Measurements from ENCODE around the gene ZBTB8OS.
"Not testable (repeated sequence)": the region's sequence is repeated elsewhere in the genome, so short reads cannot be mapped to it uniquely, and the experiment has no call there.

The ZBTB8OS gene

DNA sequence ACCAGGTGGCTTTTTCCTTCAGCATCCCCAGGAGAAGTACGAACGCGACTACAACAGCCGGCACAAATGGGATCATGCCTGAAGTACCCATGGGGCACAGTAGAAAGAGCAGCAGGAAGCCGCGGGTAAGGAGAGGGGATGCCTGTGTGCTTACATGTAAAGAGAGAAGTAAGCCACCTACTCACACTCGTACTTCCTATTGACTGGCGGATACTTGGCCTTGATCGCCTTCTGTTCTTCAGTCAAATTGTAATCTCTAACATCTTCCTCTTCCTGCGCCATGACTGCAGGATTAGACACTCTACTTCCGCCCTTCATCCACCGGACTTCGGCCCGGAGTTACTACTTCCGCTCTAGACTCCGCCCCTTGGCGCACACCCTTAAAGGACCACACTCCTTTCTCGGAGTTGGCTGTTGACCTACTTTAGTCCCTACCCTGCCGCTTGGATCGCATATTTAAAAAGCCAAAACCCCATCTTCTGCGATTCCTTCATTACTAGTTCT, at the start of gene ZBTB8OS:
Gene ZBTB8OS, minus strand, starts transcription at position 303 of the 504 bp plus-strand sequence. Its CDS starts 21 bp downstream, at position 282.
- H3K27me3 Mint-ChIP-seq: no peaks in the 10 kb centered on the region
- peaks cover 32% of the 10 kb centered on the region for H3K36me3 Mint-ChIP-seq
- H3K27ac Mint-ChIP-seq: peak within 1 kb of the TSS; percentile 99
- peak within 1 kb of the TSS; percentile 89 for H3K4me3 Mint-ChIP-seq
- peak; percentile 92 for DNase-seq
- CTCF ChIA-PET: no interaction called here
- no peaks in the 10 kb centered on the region for H3K9me3 Mint-ChIP-seq
- H3K4me1 Mint-ChIP-seq: peaks cover 57% of the 10 kb centered on the region

DNA sequence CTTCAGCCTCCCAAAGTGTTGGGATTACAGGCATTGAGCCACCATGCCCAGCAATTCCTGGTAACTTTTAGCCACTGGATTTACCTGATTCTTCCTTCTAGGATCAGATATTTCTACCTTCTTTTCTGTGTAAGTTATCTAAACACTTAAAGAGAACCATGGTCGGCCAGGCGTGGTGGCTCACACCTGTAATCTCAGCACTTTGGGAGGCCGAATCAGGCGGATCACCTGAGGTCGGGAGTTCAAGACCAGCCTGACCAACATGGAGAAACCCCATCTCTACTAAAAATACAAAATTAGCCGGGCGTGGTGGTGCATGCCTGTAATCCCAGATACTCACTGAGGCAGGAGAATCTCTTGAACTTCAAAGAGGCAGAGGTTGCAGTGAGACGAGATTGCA, 46.6 kb upstream of the ZBTB8OS start:
- DNase-seq, H3K36me3 Mint-ChIP-seq, H3K9me3 Mint-ChIP-seq, CTCF ChIA-PET, H3K27ac Mint-ChIP-seq, H3K4me3 Mint-ChIP-seq: not testable (repeated sequence)
- peaks cover 15% of the 10 kb centered on the region for H3K4me1 Mint-ChIP-seq
- peaks cover 42% of the 10 kb centered on the region for H3K27me3 Mint-ChIP-seq

DNA sequence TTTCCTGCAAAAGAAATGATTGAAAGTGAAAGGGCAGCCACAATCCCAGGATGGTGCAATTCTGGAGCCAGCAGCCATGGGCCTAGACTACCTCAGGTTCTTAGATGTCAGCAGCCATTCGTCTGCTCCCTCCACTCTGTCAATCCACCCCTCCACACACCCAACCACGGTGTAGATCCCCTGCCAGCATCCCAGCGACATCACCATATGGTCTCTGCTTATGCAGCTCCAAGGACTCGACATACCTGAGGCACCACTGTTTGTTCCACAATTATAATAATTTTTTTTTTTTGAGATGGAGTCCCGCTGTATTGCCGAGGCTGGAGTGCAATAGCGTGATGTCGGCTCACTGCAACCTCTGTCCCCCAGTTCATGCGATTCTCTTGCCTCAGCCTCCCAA, 45.7 kb upstream of the ZBTB8OS start:
- no peak overlapping the region for H3K4me3 Mint-ChIP-seq
- no peak for DNase-seq
- H3K27ac Mint-ChIP-seq: no peak overlapping the region
- H3K36me3 Mint-ChIP-seq: no peaks in the 10 kb centered on the region
- H3K4me1 Mint-ChIP-seq: peaks cover 12% of the 10 kb centered on the region
- H3K27me3 Mint-ChIP-seq: peaks cover 32% of the 10 kb centered on the region
- CTCF ChIA-PET: no interaction called here
- no peaks in the 10 kb centered on the region for H3K9me3 Mint-ChIP-seq

DNA sequence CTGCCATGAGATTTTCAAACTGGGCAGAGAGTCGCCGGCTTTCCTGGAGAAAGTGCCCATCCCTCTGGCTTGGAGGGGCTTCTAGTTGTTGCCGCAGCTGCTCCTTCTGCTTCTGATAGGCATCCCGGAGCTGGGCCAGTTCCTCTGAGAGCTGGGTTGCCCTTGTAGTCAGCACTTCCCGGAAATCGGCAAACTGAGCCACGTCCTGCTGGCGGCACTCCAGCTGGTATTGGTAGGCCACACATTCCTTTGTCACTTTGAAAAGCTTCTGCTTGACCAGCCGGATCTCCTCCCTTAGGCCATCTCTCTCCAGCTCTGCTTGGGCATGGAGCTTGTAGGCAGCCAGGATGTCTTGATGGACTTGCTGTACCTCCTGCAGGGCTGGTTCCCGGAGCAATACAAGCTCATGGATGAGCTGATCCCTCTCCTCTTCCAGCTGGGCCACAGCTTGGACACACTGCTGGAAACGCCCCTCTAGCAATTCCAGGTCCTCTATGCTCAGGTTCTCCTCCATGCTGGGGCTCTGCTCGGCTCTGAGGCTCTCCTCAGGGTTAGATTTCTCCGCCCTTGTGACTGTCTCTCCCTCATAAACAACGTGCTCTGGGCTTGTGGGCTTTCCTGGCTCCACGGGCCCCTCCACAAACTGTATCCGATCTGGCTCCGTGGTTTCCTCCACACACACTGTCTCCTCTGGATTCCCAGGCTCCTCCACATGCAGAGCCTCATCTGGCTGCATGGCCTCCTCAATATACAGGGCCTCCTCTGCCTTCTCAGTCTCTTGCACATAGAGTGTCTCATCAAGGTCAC, 45.0 kb upstream of the ZBTB8OS start:
- Mint-ChIP-seq H3K4me3 (no peak overlapping the region), H3K36me3 (no peaks in the 10 kb centered on the region), H3K27ac (no peak overlapping the region), H3K27me3 (peaks cover 25% of the 10 kb centered on the region), H3K4me1 (peaks cover 12% of the 10 kb centered on the region), H3K9me3 (no peaks in the 10 kb centered on the region)
- CTCF ChIA-PET: no interaction called here
- no peak for DNase-seq

DNA sequence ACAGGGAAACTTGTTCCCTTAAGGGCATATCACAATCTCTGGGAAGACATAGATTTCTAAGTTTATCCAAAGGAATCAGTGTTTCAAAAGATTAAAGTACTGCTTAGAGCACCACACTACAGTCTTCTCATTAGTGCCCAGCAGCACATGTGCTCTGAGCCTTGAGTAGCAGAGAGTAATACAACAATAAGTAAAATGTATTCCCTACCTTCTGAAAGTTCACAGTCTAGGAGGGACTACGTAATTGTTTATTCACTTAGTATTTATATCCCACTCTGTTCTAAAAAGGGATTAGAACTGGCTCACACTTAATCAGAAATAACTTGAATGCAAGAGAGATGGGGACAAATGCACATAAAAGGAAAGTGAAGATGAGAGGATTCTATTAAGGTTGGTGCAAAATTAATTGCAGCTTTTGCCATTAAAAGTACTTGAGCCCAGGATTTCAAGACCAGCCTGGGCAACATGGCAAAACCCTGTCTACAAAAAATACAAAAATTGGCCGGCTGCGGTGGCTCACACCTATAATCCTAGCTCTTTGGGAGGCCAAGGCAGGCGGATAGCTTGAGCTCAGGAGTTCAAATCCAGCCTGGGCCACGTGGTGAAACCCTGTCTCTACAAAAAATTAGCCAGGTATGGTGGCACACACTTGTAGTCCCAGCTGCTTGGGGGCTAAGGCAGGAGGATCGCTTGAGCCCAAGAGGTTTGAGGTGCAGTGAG, 43.3 kb upstream of the ZBTB8OS start:
- H3K36me3 Mint-ChIP-seq: no peaks in the 10 kb centered on the region
- H3K4me3 Mint-ChIP-seq: no peak overlapping the region
- H3K27me3 Mint-ChIP-seq: peaks cover 11% of the 10 kb centered on the region

DNA sequence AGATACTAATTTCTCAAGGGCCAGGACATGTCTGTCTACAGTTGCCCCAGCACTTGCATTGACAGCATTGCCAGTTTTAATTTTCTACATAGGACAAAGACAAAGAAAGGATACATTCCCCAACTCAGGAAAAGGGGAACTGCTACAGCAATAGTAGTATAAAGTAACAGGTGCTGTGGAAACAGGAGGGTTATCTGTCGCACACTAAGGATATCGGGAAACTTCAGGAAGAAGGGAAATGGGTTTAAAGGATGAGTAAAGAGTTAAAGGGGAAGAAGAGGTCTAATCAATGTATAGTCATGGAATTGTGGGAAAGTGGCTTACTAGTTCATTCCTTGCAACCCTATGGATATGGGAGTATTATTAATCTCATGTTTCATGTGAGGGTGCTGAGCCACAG, 36.0 kb upstream of the ZBTB8OS start:
- H3K36me3 Mint-ChIP-seq: peaks cover 28% of the 10 kb centered on the region
- no peaks in the 10 kb centered on the region for H3K4me1 Mint-ChIP-seq
- no peak overlapping the region for H3K27ac Mint-ChIP-seq
- no peak for DNase-seq
- H3K4me3 Mint-ChIP-seq: no peak overlapping the region
- CTCF ChIA-PET: no interaction called here
- H3K9me3 Mint-ChIP-seq: no peaks in the 10 kb centered on the region
- H3K27me3 Mint-ChIP-seq: no peaks in the 10 kb centered on the region

More for the DNA sequence above, 43.3 kb upstream of the ZBTB8OS start:
- no peak for DNase-seq
- Mint-ChIP-seq H3K27ac (no peak overlapping the region), H3K9me3 (no peaks in the 10 kb centered on the region), H3K4me1 (peaks cover 12% of the 10 kb centered on the region)
- CTCF ChIA-PET: interaction anchor here (1.1 kb wide), 1 partner anchor 79 kb away, joined by 3 read pairs; no protein-coding TSS in a partner anchor

DNA sequence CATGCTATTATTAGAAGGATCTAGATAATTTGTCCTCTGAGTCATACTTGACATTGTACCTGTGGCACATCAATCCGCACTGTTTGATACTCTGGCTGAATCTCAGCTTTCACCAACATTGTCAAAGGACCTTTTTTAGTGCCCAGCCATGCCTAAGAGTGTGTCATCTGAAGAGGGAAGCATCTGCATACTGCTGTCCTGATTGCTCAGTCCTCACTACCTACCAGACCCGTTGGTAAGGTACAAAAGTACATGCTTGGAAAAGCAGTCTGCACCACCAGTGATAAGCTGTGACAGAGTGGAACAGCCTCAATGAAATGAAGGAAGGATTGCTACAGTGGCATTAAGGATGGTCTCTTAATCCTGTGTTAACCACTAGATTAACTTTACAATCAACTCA, 35.1 kb upstream of the ZBTB8OS start:
- CTCF ChIA-PET: no interaction called here
- Mint-ChIP-seq H3K36me3 (peaks cover 37% of the 10 kb centered on the region), H3K27ac (no peak overlapping the region), H3K4me3 (no peak overlapping the region), H3K9me3 (no peaks in the 10 kb centered on the region), H3K27me3 (no peaks in the 10 kb centered on the region), H3K4me1 (no peaks in the 10 kb centered on the region)
- DNase-seq: no peak

DNA sequence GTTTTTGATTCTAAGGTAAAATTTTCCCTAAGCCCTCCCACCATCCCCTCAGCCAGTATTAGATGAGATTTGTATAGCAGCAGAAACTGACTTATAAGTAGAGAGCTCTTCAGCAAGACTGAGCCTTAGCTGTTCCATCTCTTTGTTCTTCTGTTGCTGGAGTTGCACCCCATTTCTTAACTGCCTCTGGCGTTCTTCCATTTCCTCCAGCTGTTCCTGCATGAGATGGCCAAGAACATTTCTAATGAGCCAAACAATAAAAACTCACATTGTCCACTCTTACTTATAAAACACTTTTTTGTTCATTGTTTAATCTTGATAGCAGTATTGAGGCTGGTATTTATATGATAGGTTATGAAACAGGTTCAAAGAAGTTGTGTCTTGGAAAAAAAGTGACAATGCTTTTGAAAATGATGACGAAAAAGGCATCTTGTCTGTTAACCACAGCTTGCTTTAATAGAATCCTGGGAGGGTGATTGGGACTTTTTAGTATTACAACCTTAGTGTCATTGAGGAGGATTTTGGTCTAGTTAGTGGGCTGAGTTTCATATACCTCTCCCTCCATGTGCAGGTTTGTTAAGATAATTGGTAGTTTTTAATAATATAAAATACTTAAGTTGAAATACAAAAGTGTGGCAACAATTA, 33.9 kb upstream of the ZBTB8OS start:
- Mint-ChIP-seq H3K27ac (no peak overlapping the region), H3K4me3 (no peak overlapping the region), H3K36me3 (peaks cover 47% of the 10 kb centered on the region), H3K27me3 (no peaks in the 10 kb centered on the region), H3K4me1 (no peaks in the 10 kb centered on the region), H3K9me3 (no peaks in the 10 kb centered on the region)
- DNase-seq: no peak
- CTCF ChIA-PET: interaction anchor here (1.1 kb wide), 1 partner anchor 28 kb away, joined by 3 read pairs; no protein-coding TSS in a partner anchor

DNA sequence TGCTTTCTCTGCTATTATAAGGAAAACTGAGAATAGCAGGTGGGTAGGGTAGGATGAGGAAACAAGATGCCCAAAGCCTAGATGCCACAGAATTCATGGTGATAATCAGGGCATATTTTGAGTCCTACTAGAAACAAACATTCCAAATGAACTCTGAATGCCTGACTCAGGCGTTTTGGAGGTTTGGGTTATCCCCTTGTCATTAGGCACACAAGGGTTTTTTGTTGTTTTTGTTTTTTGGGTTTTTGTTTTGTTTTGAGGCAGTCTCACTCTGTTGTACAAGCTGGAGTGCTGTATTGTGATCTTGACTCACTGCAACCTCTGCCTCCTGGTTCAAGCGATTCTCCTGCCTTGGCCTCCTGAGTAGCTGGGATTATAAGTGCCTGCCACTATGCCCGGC, 33.0 kb upstream of the ZBTB8OS start:
- no peak for DNase-seq
- no peaks in the 10 kb centered on the region for H3K9me3 Mint-ChIP-seq
- H3K4me3 Mint-ChIP-seq: no peak overlapping the region
- H3K27ac Mint-ChIP-seq: no peak overlapping the region
- no peaks in the 10 kb centered on the region for H3K4me1 Mint-ChIP-seq
- H3K27me3 Mint-ChIP-seq: no peaks in the 10 kb centered on the region
- peaks cover 51% of the 10 kb centered on the region for H3K36me3 Mint-ChIP-seq
- CTCF ChIA-PET: no interaction called here

DNA sequence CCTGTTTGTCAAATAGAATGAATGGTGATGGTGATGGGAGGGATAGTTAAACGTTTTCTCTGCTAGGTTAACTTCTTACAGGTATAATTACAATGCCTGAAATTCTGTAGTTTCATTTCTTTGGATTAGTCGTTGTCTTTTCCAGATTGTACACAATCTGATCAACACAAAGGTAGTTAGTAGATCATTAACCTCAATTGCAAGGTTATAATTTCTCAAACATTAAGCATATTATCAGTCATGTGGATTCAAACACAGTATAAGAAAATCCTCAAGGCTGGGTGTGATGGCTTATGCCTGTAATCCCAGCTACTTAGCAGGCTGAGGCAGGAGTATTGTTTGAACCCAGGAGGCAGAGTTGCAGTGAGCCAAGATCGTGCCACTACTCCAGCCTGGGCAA, 31.6 kb upstream of the ZBTB8OS start:
- Mint-ChIP-seq H3K27ac (no peak overlapping the region), H3K36me3 (peaks cover 58% of the 10 kb centered on the region), H3K4me1 (no peaks in the 10 kb centered on the region), H3K27me3 (no peaks in the 10 kb centered on the region), H3K9me3 (no peaks in the 10 kb centered on the region), H3K4me3 (no peak overlapping the region)
- DNase-seq: no peak
- CTCF ChIA-PET: no interaction called here

DNA sequence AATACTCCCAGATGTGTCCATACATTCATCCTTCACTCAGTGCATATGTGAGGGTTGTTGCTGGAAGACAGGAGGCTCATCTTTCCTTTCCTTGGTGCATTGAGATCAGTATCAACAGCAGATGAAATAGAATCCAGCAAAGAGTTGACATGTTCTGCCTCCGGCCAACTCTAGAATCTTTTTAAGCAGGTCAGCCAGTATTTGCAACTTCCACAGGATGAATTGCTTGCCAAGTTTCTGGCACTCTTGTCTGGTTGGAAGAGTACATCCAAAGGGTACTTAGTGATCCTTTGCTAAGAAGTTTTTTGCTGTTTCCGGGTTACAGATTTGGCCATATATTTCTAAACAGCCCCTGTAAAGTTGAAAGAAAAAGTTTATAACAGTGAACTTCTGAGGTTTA, 31.2 kb upstream of the ZBTB8OS start:
- Mint-ChIP-seq H3K27me3 (no peaks in the 10 kb centered on the region), H3K36me3 (peaks cover 57% of the 10 kb centered on the region), H3K4me3 (no peak overlapping the region), H3K27ac (peak overlapping the region; percentile 37), H3K9me3 (no peaks in the 10 kb centered on the region), H3K4me1 (no peaks in the 10 kb centered on the region)
- DNase-seq: no peak
- CTCF ChIA-PET: no interaction called here

DNA sequence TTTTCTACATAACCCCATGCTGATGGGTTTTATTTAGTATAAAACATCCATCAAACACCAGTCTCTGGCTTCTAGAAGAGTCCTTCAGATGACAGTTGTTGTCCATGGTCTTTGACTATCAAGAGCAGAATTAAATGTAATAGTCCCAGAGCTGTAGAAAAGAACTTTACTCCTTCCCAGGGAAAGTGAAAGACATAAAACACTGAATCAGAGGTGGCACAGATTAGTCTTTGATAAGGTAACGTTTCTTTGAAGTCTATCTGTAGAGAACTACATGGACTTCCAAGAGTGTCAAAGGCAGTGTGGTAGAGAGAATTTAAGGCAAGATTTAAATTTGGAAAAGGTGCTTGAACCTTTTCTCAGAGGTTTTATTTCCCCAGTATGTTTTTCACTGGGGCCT, 30.3 kb upstream of the ZBTB8OS start:
- Mint-ChIP-seq H3K27me3 (no peaks in the 10 kb centered on the region), H3K4me3 (no peak overlapping the region), H3K36me3 (peaks cover 56% of the 10 kb centered on the region), H3K9me3 (no peaks in the 10 kb centered on the region), H3K27ac (no peak overlapping the region), H3K4me1 (no peaks in the 10 kb centered on the region)
- CTCF ChIA-PET: no interaction called here
- no peak for DNase-seq

DNA sequence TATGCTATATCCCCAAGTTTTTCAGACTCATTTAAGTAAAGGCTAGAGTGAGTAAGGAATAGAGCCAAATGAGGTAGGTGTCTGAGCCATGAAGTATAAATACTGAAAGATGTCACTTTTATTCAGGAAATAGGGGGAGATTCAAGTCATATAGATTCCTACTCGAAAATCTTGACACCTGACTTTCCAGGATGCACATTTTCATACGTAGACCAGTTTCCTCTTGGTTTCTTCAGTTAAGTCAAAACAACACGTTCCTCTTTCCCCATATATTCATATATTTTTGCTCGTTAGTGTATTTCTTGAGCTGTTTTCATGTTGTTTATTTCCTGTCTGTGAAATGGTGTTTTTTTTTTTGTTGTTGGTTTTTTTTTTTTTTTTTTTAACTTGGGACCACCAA, 29.6 kb upstream of the ZBTB8OS start:
- H3K36me3 Mint-ChIP-seq: peaks cover 55% of the 10 kb centered on the region

DNA sequence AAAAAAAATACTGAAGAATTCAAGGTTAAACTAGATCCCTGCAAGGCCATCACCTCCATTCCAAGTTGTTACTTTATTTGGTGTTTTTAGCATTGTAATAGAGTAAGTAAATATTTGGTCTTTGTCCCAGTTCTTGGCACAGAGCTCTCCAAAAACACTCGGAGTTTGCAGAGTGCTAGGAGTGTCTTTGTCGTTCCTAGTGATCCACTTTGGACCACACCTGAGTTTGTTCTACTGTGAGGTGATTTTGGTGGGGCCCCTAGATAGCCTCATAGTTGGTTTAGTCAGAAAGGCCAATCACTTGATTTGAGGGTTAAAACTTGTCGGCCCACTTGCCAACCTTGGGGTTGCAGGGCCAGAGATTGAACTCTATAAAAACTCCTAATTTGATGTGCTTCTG, 26.6 kb upstream of the ZBTB8OS start:
- no peaks in the 10 kb centered on the region for H3K27me3 Mint-ChIP-seq
- DNase-seq: no peak
- no peaks in the 10 kb centered on the region for H3K9me3 Mint-ChIP-seq
- no peak overlapping the region for H3K4me3 Mint-ChIP-seq
- H3K4me1 Mint-ChIP-seq: no peaks in the 10 kb centered on the region
- CTCF ChIA-PET: no interaction called here
- peaks cover 65% of the 10 kb centered on the region for H3K36me3 Mint-ChIP-seq
- no peak overlapping the region for H3K27ac Mint-ChIP-seq

More for the DNA sequence above, 29.6 kb upstream of the ZBTB8OS start:
- H3K9me3 Mint-ChIP-seq, DNase-seq, H3K4me3 Mint-ChIP-seq, H3K4me1 Mint-ChIP-seq, H3K27me3 Mint-ChIP-seq, CTCF ChIA-PET: not testable (repeated sequence)
- H3K27ac Mint-ChIP-seq: peak overlapping the region; percentile 24
